Stimulated activated CD8-positive, alpha-beta memory T cell treated with anti-CD3 and anti-CD28 coated beads, Interleukin-2, amount 100 ng/mL, for 1 hour (primary cell): ENCODE data around the gene RAD18.

ENCODE experiments used
- DNase-seq, 2 donors: peaks; one replicate each; pipeline ENCODE4 v3.0.0-alpha.2; 2020; ENCODE audit warnings: low read depth in 2 of 2

The RAD18 gene

DNA sequence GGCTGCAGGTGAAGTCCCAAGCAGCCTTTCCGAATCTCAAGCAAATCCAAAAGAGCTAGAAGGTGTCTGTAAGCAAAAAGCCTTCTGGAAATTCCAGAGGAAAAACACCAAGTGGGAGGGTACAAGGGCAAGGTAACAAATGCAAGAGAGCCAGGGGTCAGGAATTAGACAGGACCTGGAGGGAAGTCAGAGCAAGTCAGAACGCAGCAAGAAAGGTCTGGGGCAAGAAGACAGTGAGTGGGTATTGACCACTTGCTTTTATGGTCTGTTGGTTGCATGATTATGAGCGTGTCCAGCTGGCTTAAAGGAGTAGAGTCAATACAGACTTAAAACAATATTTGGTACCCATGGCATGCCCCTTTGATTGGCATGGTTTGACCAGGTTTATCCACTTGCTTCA, 127.2 kb downstream of the RAD18 start:
- no peak for DNase-seq

- no peak for DNase-seq
Observed at GRCh38 chr3:8835385-8835784, 127.9 kb downstream of the RAD18 start.

GRCh38 chr3:8834974-8835373, 128.3 kb downstream of the RAD18 start:
- DNase-seq: no peak

DNA sequence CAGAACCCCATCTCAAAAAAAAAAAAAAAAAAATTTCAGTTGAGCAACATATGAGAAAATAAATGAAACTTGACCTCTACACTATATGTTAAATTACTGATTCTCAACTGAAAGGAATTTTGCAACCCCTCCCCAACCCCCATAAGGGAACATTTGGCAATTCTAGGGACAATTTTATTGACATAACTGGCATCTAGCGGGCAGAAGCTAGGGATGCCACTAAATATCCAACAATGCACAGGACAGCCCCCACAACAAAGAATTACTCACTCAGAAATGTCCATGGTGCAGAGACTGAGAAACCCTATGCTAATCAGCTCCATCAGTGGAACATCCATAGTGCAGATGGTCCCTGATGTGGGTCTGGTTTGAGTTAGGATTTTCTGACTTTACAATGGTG, 135.6 kb downstream of the RAD18 start:
- DNase-seq: no peak
